CD14-positive monocyte (primary cell): ENCODE data around the gene NUP155. TPM values are rescaled to one million over a fixed set of nuclear protein-coding genes. Genes with fewer than 3 reads are reported as not detected.

Experiments used
- DNase-seq, 3 donors: peaks; one replicate each; pipeline ENCODE4 v3.0.0-alpha.2; 2011 to 2022
- H2AFZ ChIP-seq: 2 replicates; pipeline ENCODE4 v1.6.0; 2012; ENCODE audit warnings: mild to moderate bottlenecking, low read depth, low read length, inconsistent platforms; ENCODE audit not compliant: insufficient read depth, poor library complexity, severe bottlenecking
- H3K27ac ChIP-seq, 2 donors: 1 replicate in 1 of 2; 2 replicates in 1 of 2; pipeline ENCODE4 v1.5.1; 2012 to 2013; ENCODE audit warnings: low read length in 2 of 2, control low read depth in 1 of 2, inconsistent platforms in 1 of 2, low read depth in 1 of 2, mild to moderate bottlenecking in 1 of 2
- H3K27me3 ChIP-seq, 2 donors: one replicate each; pipeline versions ENCODE4 v1.6.0 to v1.6.1; 2011 to 2013; ENCODE audit warnings: low read length in 2 of 2; ENCODE audit not compliant: control insufficient read depth in 2 of 2, insufficient read depth in 2 of 2
- H3K36me3 ChIP-seq, 2 donors: replicated peaks in 1 of 2; 1 replicate in 1 of 2; 2 replicates in 1 of 2; pipeline versions ENCODE4 v1.5.1 to v1.6.1; 2012 to 2013; ENCODE audit warnings: low read length in 2 of 2, control low read depth in 1 of 2, inconsistent platforms in 1 of 2, mild to moderate bottlenecking in 1 of 2; ENCODE audit not compliant: insufficient read depth in 2 of 2, control insufficient read depth in 1 of 2
- H3K4me1 ChIP-seq, 2 donors: 1 replicate in 1 of 2; 2 replicates in 1 of 2; pipeline versions ENCODE4 v1.5.1 to v1.6.1; 2012 to 2013; ENCODE audit warnings: low read length in 2 of 2, control low read depth in 1 of 2, inconsistent platforms in 1 of 2, mild to moderate bottlenecking in 1 of 2, moderate library complexity in 1 of 2; ENCODE audit not compliant: insufficient read depth in 2 of 2, control insufficient read depth in 1 of 2
- H3K4me2 ChIP-seq: replicated peaks from 2 replicates; pipeline ENCODE3; 2012; ENCODE audit warnings: low read length, moderate library complexity, mild to moderate bottlenecking; ENCODE audit not compliant: poor library complexity, severe bottlenecking; ENCODE audit errors: extremely low read depth
- H3K4me3 ChIP-seq, 3 experiments: fragments of 200-600 bp in 1 of 3; sonication (generic) in 1 of 3; replicated peaks in 1 of 3; 1 replicate in 2 of 3; 2 replicates in 1 of 3; pipeline ENCODE4 v1.5.1; 2011 to 2013; ENCODE audit warnings: low read length in 3 of 3, mild to moderate bottlenecking in 3 of 3, control low read depth in 2 of 3, low read depth in 2 of 3, inconsistent platforms in 1 of 3, moderate library complexity in 1 of 3
- H3K79me2 ChIP-seq: 2 replicates; pipeline ENCODE4 v1.6.0; 2012; ENCODE audit warnings: mild to moderate bottlenecking, control low read depth, inconsistent platforms, low read length, moderate library complexity; ENCODE audit not compliant: insufficient read depth
- H3K9ac ChIP-seq: 2 replicates; pipeline ENCODE4 v1.6.0; 2017; ENCODE audit warnings: low read length, mild to moderate bottlenecking; ENCODE audit not compliant: insufficient read depth, poor library complexity, severe bottlenecking
- H3K9me3 ChIP-seq, 2 donors: replicated peaks in 1 of 2; 1 replicate in 1 of 2; 2 replicates in 1 of 2; pipeline versions ENCODE4 v1.5.1 to v1.6.1; 2012 to 2013; ENCODE audit warnings: low read length in 2 of 2, control low read depth in 1 of 2; ENCODE audit not compliant: control insufficient read depth in 1 of 2, insufficient read depth in 1 of 2
- H4K20me1 ChIP-seq: 2 replicates; pipeline ENCODE4 v1.6.0; 2012; ENCODE audit warnings: mild to moderate bottlenecking, low read length, control low read depth, moderate library complexity; ENCODE audit not compliant: insufficient read depth
- H3K27ac Mint-ChIP-seq, 7 donors: one replicate each; pipeline ENCODE4 v1.8.0; 2020; ENCODE audit warnings: mild to moderate bottlenecking in 7 of 7, mixed read lengths in 7 of 7, moderate library complexity in 6 of 7, inconsistent platforms in 2 of 7
- H3K27me3 Mint-ChIP-seq, 3 donors: one replicate each; pipeline ENCODE4 v1.8.0; 2021 to 2022; ENCODE audit warnings: low read depth in 3 of 3, mild to moderate bottlenecking in 3 of 3, mixed read lengths in 3 of 3, moderate library complexity in 3 of 3, inconsistent platforms in 1 of 3
- H3K36me3 Mint-ChIP-seq, 2 donors: one replicate each; pipeline ENCODE4 v1.8.0; 2020; ENCODE audit warnings: mixed read lengths in 2 of 2, inconsistent platforms in 1 of 2, mild to moderate bottlenecking in 1 of 2
- H3K4me1 Mint-ChIP-seq: one replicate; pipeline ENCODE4 v1.8.0; 2020; ENCODE audit warnings: mild to moderate bottlenecking, mixed read lengths
- H3K4me3 Mint-ChIP-seq, 2 donors: one replicate each; pipeline ENCODE4 v1.8.0; 2020; ENCODE audit warnings: mild to moderate bottlenecking in 2 of 2, mixed read lengths in 2 of 2, moderate library complexity in 1 of 2
- H3K9me3 Mint-ChIP-seq, 7 donors: one replicate each; pipeline ENCODE4 v1.8.0; 2020 to 2022; ENCODE audit warnings: mixed read lengths in 7 of 7, mild to moderate bottlenecking in 6 of 7, moderate library complexity in 6 of 7, inconsistent platforms in 2 of 7
- WGBS: methylation state at CpG from one replicate; pipeline ENCODE4 v1.1.5; 2013; ENCODE audit warnings: missing lambda C conversion rate; ENCODE audit not compliant: insufficient coverage; 5-methylcytosine and 5-hydroxymethylcytosine counted together
- intact Hi-C, 2 donors: fragments of 100-400 bp; cut with micrococcal nuclease; formaldehyde crosslinking; loops; one replicate each; pipeline versions ENCODE4 v1.15.0 to v1.15.1; 2023
- polyA plus RNA-seq, 3 donors: library from polyadenylated mRNA; depleted of rRNA in 1 of 3; unstranded in 2 of 3; stranded (reverse) in 1 of 3; fragments of 300-500 nt in 2 of 3; fragments of >200 nt in 1 of 3; fragmentation: Illumina TruSeq in 2 of 3; gene quantifications; 1 replicate in 2 of 3; 2 replicates in 1 of 3; pipeline ENCODE4 v1.2.3, GENCODE V29; 2012 to 2021
- TF ChIP-seq, protein P1 (sequence below): fragments of 200-600 bp; IDR thresholded peaks from one replicate; pipeline ENCODE4 v1.8.0; 2022; ENCODE audit warnings: antibody characterized with exemption, mild to moderate bottlenecking

NUP155 gene
- polyA plus RNA-seq, 3 donors = 5.0 to 8.5 (median 5.8) TPM

DNA sequence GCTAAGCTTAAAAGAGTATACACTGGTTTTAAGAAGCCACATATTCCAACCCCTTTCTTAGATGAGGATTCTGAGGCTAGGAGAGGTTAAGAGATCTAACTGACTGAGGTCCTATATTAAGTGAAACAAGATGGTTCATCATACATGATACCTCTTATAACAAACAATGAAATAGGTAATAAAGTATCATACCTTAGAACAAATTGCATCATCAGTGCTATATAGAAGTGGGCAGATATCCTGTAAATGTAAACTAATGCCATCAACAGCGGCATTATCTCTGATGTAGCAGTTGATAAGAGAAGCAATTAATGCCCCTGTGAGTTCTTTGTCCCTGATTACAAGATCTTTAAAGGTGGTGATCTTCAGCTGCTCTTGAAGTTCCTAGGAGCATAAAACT is 60.5 kb downstream of the NUP155 start:
- intact Hi-C loops = loop anchor here in 1 of 2 donors (10.0 kb wide), 1 partner anchor 1654 kb away; no protein-coding TSS in a partner anchor
- H3K4me1 ChIP-seq = no peaks in the 10 kb centered on the region
- H3K27me3 ChIP-seq = no peaks in the 10 kb centered on the region
- no peak overlapping the region for H3K27ac Mint-ChIP-seq
- no peak overlapping the region for H3K4me3 Mint-ChIP-seq
- H3K27ac ChIP-seq = no peak overlapping the region
- no peak overlapping the region for H3K4me3 ChIP-seq
- no peaks in the 10 kb centered on the region for H3K27me3 Mint-ChIP-seq
- no peak for DNase-seq
- H3K79me2 ChIP-seq = no peaks in the 10 kb centered on the region
- H3K9ac ChIP-seq = no peak overlapping the region
- no peaks in the 10 kb centered on the region for H3K4me1 Mint-ChIP-seq
- peaks cover 61 to 88% of the 10 kb centered on the region in 2 donors for H3K36me3 Mint-ChIP-seq
- no peaks in the 10 kb centered on the region for H3K9me3 Mint-ChIP-seq
- no CpG with 5 or more reads among the region's 1 CpG for WGBS
- no peak overlapping the region for H3K4me2 ChIP-seq
- TF ChIP-seq, protein P1, sequence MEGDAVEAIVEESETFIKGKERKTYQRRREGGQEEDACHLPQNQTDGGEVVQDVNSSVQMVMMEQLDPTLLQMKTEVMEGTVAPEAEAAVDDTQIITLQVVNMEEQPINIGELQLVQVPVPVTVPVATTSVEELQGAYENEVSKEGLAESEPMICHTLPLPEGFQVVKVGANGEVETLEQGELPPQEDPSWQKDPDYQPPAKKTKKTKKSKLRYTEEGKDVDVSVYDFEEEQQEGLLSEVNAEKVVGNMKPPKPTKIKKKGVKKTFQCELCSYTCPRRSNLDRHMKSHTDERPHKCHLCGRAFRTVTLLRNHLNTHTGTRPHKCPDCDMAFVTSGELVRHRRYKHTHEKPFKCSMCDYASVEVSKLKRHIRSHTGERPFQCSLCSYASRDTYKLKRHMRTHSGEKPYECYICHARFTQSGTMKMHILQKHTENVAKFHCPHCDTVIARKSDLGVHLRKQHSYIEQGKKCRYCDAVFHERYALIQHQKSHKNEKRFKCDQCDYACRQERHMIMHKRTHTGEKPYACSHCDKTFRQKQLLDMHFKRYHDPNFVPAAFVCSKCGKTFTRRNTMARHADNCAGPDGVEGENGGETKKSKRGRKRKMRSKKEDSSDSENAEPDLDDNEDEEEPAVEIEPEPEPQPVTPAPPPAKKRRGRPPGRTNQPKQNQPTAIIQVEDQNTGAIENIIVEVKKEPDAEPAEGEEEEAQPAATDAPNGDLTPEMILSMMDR = no peak
- H3K9me3 ChIP-seq = no peaks in the 10 kb centered on the region
- H3K36me3 ChIP-seq = peaks cover 77 to 90% of the 10 kb centered on the region in 2 donors
- no peaks in the 10 kb centered on the region for H4K20me1 ChIP-seq
- H2AFZ ChIP-seq = no peak overlapping the region

DNA sequence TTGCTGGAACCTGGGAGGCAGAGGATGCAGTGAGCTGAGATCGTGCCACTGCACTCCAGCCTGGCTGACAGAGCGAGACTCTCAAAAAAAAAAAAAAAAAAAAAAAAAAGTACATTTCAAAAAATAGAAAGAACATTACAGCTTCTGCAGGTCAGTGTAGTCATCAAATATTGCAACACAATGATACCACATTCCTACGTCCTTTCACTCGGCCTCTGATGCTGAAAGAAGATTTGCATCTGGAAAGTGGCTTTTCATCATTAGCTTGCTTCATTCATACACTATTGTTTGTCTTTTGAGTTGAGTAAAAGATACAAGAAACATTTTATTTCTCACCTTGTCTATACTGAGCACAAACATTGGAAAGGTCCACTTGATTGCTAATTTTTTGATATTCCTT is 62.1 kb downstream of the NUP155 start:
- intact Hi-C loops = no loop called here
- Histone ChIP-seq H2AFZ (no peak overlapping the region), H3K4me1 (no peaks in the 10 kb centered on the region), H3K27ac (no peak overlapping the region), H3K27me3 (no peaks in the 10 kb centered on the region), H3K9ac (no peak overlapping the region), H3K4me2 (no peak overlapping the region), H3K79me2 (no peaks in the 10 kb centered on the region), H4K20me1 (no peaks in the 10 kb centered on the region), H3K36me3 (peaks cover 77 to 89% of the 10 kb centered on the region in 2 donors), H3K4me3 (no peak overlapping the region), H3K9me3 (no peaks in the 10 kb centered on the region)
- no CpG with 5 or more reads among the region's 4 CpGs for whole genome bisulfite sequencing
- H3K9me3 Mint-ChIP-seq = no peaks in the 10 kb centered on the region
- no peaks in the 10 kb centered on the region for H3K4me1 Mint-ChIP-seq
- TF ChIP-seq, protein P1 = no peak
- no peak overlapping the region for H3K4me3 Mint-ChIP-seq
- H3K27ac Mint-ChIP-seq = peak overlapping the region in 1 of 7 donors; percentile 52
- DNase-seq = no peak
- peaks cover 59 to 85% of the 10 kb centered on the region in 2 donors for H3K36me3 Mint-ChIP-seq
- H3K27me3 Mint-ChIP-seq = no peaks in the 10 kb centered on the region
